Retinal pigment epithelial cell (primary cell): ENCODE measurements around the gene ERC2.

Source experiments
- DNase-seq: peaks from one replicate; pipeline ENCODE4 v3.0.0-alpha.2; 2010; ENCODE audit warnings: low read depth
- H3K4me3 ChIP-seq: 2 replicates; pipeline ENCODE4 v1.5.1; 2011; ENCODE audit warnings: mild to moderate bottlenecking, low read length, control low read depth, moderate library complexity
- TF ChIP-seq, protein P1 (sequence below): conservative IDR thresholded peaks from 2 replicates; pipeline ENCODE4 v1.5.1; 2011; ENCODE audit warnings: low read depth, low read length, control low read depth, inconsistent platforms

ERC2 gene

DNA sequence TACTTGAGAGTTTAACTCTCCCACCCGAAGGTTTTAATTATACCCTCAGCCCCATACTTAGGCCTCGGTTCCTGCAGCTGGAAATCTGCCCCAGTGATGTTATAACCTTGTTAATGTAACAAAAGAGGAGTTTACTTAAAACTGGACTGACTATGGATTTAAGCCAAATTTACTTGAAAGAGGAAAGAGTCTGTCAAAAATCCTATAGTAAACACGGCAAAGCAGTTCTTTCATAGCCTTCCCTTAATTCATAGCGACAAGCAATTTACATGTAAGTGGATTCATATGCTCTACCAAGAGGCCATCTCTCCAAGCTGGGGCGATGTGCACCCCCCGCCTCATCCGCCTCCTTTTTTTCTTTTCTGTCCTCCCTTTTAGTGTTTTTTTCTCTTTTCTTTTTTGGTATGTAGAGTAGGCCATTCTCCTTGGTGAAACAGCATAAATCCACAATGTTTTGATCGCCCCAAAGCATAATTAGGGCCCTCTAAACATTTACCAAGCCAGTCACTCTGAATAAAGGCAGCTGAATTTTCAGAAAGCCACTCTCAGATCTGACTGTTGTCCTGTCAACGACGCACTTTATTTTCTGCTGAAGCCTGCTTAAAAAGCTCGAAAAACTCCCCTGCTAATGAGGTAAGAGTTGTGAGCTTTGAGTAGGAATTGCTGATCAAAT lies 608.1 kb downstream of the ERC2 start:
- TF ChIP-seq, protein P1, sequence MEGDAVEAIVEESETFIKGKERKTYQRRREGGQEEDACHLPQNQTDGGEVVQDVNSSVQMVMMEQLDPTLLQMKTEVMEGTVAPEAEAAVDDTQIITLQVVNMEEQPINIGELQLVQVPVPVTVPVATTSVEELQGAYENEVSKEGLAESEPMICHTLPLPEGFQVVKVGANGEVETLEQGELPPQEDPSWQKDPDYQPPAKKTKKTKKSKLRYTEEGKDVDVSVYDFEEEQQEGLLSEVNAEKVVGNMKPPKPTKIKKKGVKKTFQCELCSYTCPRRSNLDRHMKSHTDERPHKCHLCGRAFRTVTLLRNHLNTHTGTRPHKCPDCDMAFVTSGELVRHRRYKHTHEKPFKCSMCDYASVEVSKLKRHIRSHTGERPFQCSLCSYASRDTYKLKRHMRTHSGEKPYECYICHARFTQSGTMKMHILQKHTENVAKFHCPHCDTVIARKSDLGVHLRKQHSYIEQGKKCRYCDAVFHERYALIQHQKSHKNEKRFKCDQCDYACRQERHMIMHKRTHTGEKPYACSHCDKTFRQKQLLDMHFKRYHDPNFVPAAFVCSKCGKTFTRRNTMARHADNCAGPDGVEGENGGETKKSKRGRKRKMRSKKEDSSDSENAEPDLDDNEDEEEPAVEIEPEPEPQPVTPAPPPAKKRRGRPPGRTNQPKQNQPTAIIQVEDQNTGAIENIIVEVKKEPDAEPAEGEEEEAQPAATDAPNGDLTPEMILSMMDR, result no peak
- no peak for DNase-seq
- no peak overlapping the region for H3K4me3 ChIP-seq

DNA sequence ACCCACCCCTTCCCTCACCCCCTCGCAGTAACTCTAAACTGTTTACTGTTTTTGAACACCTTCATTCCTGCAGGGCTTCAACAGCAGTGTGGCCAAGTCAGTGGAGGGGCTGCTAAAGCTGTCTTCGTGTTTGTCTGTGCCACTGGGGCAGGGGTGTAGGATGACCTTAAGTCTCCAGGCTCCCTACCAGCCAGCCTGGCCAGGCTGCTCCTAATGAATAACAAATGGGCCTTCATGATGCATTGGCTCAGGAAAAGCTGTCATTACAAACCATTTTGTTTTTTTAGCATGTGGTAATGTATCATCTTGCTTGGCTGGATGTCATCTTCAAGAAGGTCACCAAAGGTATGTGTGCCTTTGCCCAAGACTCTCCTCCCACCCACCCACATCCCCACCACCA lies 609.0 kb downstream of the ERC2 start:
- no peak overlapping the region for H3K4me3 ChIP-seq
- no peak for DNase-seq
- TF ChIP-seq, protein P1, result no peak

DNA sequence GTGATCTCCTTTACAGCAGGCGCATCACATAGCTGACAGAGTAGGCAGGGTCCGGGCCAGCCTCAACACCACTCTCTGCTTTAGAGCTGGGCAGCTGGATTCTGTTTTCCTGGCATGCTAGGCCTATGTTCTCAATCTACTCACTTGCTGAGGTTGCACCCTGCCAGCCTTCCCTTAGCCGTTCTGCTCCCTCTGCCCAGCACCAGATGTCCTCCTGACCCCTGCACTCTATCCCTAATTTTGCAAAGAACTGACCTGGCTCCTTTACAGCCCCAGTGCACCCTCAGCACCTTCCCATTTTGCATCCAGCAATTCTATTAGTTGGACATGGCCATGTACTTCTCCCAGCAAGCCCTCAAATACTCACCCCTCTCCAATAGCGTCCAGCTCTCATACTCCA lies 609.5 kb downstream of the ERC2 start:
- no peak for DNase-seq
- no peak overlapping the region for H3K4me3 ChIP-seq
- TF ChIP-seq, protein P1, result no peak

DNA sequence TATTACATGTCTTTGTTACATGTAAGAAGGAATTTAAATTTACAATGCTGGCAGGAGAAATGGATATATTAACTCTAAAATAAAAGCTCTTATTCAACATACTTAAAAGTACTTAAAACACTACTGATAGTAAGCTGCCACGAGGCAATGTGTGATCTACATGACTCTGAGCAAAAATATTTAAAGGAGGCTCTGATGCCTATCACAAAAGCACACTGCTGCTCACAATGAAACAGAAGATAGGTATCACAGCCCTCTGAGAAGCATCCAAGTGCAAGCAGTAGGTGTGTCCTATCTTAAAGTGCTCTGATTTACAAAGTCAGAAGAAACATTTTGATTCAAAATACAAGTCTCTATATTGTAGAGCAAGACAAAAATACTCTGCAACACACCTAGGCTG lies 610.0 kb downstream of the ERC2 start:
- TF ChIP-seq, protein P1, result no peak
- no peak overlapping the region for H3K4me3 ChIP-seq
- DNase-seq, result no peak

DNA sequence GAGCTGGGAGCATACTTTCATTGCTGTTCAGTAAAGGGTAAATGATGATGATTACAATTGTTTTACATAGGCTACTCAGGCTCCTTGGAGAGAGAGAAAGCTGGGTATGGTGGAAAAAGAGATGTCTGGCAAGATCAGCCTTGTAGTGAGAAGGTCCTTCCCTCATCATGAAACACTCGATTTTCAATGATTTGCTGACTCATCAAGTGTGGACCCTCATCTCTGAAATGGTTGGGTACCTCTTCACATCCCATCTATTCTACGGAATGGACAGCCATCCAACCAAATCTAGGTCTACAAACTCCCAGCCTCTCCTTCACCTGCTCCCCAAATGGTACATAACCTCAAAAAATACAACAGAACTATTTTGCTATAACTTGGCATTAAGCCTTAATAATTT lies 610.6 kb downstream of the ERC2 start:
- no peak overlapping the region for H3K4me3 ChIP-seq
- DNase-seq, result no peak
- TF ChIP-seq, protein P1, result no peak

DNA sequence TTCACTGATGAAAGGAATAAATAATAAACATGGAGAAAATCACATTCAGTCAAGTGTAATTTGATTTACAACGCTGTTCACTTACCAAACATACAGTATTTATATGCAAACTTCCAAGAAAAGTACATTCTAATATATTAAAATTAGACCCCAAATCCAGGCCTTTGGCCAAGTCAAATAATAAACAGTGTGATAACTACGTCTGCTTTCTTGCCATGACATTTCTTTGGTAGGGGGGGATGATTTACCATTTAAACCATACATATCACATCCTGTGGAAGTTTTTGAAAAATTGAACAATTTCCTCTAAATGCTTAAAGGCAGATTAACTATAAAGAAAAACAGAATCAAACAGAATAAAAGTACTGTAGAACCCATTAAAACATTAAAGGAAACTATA lies 613.0 kb downstream of the ERC2 start:
- no peak overlapping the region for H3K4me3 ChIP-seq
- TF ChIP-seq, protein P1, result no peak
- DNase-seq, result no peak

DNA sequence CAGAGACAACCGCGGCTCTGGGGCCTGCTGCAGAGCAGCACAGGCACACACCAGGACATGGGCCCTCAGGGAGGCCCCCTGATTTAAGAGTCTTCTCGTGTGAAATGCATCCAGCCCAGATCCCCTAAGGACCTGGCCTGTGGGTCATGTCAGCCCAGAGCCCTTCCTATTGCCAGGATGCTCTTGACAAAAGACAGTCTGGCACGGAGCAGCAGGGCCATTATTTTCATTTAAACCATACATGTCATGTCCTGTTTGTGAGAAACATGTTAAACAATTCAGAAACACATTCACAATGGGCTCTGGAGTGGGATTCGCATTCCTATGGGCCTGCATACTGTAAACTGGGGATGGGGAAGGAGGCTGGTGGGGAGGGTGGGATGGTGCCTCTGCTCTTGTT lies 613.8 kb downstream of the ERC2 start:
- TF ChIP-seq, protein P1, result no peak
- DNase-seq, result no peak
- H3K4me3 ChIP-seq, result no peak overlapping the region
